Right lobe of liver (tissue), 4 donors: ENCODE results near the gene IL20RA.

Source experiments
- POLR2A ChIP-seq: fragments of 450-650 bp; IDR thresholded peaks from one replicate; pipeline ENCODE4 v1.6.1; 2017; ENCODE audit warnings: antibody characterized with exemption, mild to moderate bottlenecking
- TF ChIP-seq, protein P1 (sequence below), 4 donors: fragments of 200-600 bp in 3 of 4; fragments of 450-650 bp in 1 of 4; IDR thresholded peaks; one replicate each; pipeline versions ENCODE4 v1.5.1 to v1.8.0; 2016 to 2022; ENCODE audit warnings: antibody characterized with exemption in 4 of 4, mild to moderate bottlenecking in 2 of 4
- donor health status: DM: no; HTN: no; CAD: no.
- donor health status: DM: no; HTN: no; CAD: no.
- donor health status: DM: no; HTN: yes; CAD: no.

DNA sequence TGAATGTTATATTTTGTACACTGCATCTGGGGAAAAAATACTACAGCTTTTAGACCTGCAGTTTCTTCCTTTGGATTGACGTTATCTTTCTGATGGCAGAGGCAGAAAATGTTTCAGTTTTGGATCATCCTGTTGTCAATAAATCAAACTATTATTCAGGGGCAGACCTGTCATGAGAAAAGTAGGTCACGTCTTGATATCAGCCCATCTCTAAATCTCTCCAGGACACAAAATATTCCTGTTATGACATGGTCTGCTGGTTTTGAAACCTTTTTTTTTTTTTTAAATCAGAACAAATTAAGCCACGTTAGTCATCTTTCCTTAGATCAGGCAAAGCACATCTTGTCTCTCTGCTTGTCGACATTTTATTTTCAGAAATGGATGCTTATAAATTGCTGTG lies 24.0 kb downstream of the IL20RA start:
- TF ChIP-seq, protein P1, sequence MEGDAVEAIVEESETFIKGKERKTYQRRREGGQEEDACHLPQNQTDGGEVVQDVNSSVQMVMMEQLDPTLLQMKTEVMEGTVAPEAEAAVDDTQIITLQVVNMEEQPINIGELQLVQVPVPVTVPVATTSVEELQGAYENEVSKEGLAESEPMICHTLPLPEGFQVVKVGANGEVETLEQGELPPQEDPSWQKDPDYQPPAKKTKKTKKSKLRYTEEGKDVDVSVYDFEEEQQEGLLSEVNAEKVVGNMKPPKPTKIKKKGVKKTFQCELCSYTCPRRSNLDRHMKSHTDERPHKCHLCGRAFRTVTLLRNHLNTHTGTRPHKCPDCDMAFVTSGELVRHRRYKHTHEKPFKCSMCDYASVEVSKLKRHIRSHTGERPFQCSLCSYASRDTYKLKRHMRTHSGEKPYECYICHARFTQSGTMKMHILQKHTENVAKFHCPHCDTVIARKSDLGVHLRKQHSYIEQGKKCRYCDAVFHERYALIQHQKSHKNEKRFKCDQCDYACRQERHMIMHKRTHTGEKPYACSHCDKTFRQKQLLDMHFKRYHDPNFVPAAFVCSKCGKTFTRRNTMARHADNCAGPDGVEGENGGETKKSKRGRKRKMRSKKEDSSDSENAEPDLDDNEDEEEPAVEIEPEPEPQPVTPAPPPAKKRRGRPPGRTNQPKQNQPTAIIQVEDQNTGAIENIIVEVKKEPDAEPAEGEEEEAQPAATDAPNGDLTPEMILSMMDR (IDR thresholded peaks at IDR 0.05) = no peak
- TF ChIP-seq POLR2A = no peak
